ENCODE measurements around the gene NTN1.
A peak's percentile ranks its signal among the peaks of the same experiment; 100 is the strongest.
"Not testable (repeated sequence)": the region's sequence is repeated elsewhere in the genome, so short reads cannot be mapped to it uniquely, and the experiment has no call there.

Gene NTN1

DNA sequence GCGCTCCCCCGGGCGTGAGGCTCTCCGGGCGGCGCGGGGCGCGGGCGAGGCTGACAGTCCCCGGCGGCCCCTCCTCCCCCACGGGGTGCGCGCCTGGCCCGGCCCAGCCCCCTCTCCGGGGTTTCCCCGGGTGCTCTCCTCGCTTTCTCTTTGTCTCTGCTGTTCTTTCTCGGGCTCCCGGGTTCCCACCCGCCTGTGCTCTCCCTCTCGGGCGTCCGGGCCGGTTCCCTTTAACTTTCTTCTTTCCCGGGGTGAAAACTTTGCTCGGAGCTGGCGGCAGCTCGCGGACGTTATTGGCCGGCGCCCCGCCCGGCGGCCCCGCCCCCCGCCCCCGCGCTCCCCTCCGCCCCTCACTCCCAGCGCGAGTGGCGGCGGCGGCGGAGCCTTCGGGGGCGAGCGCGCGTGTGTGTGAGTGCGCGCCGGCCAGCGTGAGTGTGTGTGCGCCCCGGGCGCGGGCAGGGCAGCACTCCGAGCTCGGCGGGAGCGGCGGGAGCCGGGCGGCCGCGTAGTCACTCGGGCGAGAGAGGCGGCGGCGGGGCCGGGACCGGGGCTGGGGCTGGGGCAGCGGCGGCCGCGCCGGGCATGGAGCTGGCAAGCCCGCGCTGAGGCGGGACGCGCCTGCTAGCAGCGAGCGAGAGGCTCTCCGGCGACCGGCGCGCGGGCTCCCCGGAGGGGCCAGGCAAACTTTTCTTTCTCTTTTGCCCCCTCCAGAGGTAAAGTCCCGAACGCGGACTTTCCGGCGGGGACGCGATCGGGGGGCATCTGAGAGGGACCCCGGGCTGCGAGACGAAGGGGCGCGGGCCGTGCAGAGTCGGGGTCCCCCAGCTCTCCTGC, at the start of gene NTN1:
Gene NTN1, plus strand, starts transcription at position 353 of the 834 bp plus-strand sequence. CDS start 864 bp downstream, outside the sequence.
- DNase-seq (ENCODE audit: low read depth): no peak

DNA sequence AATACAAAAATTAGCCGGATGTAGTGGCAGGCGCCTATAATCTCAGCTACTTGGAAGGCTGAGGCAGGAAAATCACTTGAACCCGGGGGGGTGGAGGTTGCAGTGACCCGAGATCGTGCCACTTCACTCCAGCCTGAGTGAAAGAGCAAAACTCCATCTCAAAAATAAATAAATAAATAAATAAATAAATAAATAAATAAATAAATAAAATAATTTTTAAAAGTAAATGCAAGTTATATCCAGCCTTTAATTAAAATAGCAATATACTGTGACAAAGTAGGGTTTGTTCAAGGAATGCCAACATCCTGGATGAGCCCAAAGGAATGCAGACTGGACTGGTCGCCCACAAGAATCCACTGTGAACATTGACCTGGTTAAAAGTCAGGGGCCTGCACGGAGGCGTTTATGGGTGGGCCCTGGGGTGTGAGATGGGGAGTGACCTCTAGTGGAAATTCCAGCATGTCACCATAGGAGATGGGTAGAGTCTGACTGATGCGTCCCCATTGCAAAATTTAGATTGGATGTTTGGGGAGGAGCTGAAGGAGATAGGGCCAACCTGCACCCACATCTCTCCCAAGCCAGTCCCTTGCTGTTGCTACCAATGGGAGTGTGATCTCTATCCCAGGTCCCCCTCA, 46.1 kb upstream of the NTN1 start:
- DNase-seq (ENCODE audit: low read depth): no peak

DNA sequence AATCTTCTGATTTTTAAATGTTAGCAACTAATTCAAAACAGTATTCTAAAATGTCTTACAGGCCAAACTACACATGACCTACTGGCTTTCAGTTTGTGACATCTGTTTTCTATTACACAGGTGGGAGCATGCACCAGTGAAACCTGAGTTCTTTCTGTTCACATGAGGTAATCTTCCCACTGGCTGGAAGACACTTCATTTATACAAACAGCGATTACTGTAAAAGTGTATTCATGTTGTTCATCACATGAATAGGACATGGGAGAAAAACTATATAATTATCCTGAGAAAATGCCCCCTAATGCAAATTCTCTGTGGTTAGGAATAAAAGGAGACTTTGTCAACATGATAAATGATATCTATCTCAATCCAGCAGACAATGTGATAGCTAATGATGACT, 44.7 kb upstream of the NTN1 start:
- no peak for DNase-seq (ENCODE audit: low read depth)

DNA sequence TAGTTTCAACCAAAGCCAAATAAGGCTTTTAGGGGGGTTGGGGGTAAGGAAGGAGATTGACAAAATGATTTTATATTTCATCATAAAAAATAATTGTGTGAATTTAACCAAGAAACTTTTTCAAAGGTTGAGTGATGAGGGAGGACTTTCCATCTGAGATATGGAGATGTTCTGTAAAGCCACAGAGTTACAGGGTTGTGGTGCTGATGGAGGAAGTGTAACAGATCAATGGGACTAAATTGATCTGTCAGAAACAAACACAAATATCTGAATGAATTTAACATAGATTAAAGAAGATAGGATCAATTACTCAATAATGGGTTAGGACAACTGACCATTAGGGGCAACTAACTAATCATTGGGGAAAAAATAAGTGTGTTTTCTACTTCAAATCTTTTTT, 41.6 kb upstream of the NTN1 start:
- DNase-seq (ENCODE audit: low read depth): no peak

DNA sequence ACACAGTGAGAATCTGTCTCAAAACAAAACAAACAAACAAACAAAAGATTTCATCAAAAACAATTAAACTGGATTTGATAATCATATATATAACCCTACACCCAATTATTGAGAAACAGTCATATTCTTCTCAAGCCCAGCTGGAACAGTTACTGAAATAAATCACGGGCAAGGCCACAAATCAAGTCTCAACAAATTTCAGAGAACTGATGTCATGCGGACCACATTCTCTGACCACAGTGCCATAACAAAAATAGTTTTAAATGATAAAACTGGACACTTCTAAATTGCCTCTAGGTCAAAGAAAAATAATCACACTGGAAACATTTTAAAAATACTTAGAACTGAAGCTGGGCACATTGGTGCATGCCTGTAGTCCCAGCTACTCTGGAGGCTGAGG, 39.9 kb upstream of the NTN1 start:
- no peak for DNase-seq (ENCODE audit: low read depth)

DNA sequence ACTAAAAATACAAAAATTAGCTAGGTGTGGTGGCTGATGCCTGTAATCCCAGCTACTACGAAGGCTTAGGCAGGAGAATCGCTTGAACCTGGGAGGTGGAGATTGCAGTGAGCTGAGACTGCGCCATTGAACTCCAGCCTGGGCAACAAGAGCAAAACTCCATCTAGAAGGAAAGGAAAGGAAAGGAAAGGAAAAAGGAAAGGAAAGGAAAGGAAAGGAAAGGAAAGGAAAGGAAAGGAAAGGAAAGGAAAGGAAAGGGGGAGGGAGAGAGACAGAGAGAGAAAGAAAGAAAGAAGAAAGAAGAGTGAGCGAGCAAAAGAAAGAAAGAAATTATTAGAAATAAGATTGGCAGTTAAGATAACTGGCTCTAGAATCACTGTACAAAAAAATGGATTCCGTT, 37.1 kb upstream of the NTN1 start:
- DNase-seq (ENCODE audit: low read depth): not testable (repeated sequence)

DNA sequence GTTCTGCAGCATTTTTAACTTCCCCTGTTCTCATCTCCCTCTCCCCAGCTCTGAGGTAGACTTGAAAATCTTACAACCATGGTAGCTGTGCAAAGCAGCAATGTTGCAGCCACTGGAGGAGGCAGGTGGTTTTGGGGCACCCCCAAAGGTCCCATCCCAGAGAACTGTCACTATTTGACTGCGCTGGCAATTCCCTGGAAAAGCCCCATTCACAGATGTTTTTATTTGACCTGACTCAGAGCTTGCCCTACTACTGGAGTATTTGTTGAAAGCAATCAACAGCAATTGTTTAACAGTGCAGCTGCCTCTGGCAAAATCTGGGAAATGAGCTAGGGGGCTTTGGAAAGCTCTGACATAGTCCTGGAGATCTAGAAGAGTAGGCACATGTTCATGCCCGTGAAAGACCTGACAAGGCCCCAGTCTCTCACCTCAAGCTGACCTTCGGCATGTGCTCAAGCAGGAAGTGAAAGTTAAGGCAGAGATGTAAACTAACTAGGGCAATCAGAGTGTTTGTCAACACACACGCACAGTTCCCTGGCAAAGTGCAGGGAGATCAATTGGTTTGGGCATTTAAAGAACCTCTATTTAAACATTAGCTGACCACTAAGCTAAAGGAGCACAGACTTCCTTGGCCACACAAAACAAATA, 36.1 kb upstream of the NTN1 start:
- no peak for DNase-seq (ENCODE audit: low read depth)

DNA sequence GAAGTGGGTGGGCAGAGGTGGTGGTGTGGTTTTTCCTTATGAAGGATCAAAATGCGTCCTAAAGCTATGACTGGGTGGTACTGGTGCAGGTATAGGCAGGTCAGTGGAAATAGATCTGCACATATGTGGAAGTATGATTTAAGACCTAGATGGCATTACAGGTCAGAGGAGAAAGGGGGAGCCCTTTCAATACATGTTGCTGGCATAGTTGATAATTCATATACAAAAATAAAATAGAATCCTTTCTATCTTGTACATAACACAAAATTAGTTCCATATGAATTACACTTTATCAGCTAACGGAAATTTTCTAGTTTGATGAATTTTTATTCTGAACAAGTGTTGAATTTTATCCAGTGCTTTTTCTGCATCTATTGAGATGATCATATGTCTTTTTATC, 35.0 kb upstream of the NTN1 start:
- no peak for DNase-seq (ENCODE audit: low read depth)

DNA sequence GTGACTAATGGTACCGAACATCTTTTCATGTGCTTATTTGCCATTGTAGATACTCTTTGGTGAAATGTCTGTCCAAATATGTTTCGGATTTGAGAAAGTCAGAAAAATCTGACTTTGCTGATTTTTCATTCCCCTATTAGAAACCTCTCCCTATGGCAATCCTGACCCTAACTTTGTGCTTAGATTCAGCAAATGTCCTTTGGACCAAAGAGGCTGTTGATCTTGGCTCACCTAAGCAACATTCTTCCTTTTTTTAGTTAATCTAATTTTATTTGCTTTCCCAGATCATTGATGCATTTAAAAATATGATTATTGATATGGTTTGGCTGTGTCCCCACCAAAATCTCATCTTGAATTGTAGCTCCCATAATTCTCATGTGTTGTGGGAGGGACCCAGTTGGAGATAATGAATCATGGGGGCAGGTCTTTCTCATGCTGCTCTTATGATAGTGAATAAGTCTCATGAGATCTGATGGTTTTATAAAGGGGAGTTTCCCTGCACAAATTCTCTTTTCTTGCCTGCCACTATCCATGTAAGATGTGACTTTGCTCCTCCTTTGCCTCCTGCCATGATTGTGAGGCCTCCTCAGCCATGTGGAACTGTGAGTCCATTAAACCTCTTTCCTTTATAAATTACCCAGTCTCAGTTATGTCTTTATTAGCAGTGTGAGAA, 32.9 kb upstream of the NTN1 start:
- not testable (repeated sequence) for DNase-seq (ENCODE audit: low read depth)

DNA sequence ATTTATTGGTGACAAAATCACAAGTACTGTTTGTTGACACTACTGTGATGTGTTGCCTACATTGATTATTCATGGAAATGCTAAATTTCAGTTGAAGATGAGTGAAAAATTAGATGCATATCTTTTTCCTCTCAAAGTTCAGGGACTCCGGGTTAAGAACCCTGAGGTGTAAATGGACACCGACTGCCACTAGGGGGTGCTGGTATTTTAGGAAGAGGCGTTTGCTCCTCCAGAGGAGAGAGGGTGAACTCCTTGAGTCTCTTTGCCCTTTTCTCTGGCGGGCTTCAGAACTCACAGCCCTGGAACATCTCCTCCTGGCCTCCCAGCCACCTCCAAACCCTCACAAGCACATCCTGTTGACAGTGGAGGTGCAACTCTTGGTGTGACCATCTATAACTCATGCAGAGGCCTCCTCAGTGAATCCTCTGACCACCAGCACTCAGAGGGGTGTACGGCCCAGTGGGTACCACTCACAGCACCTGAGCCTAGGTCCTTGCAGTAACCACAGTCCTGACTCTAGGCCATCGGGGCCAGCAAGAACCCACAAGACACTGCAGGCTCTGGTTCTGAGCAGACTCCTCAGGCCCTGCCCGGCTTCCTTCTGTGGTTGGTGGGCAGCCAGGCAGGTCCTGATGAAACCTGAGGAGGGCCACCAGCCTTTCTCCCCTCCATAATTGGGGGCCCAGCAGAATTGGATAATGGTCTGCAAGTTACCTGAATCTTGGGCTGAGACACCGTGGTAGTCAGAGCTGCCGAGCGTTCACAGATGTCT, 29.6 kb upstream of the NTN1 start:
- peak; percentile 10 for DNase-seq (ENCODE audit: low read depth)

DNA sequence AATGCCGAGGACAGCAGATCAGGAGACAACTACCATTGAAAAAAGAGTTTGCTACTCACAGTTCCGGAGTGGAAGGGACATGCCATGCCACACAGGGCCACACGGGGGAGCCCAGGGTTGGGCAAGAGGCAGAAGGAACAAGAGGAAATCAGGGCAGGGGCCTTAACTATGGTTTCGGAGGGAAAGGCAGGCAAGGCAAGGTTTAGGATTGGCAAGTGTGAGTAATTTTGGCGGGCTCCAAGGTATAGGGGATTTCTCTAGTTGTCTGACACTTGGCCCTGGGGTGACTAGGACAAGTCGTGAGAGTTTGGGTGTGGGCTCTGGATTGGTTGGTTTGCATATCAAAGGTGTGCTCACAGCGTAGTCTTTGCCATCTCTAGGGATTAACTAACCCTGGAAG, 27.0 kb upstream of the NTN1 start:
- no peak for DNase-seq (ENCODE audit: low read depth)

DNA sequence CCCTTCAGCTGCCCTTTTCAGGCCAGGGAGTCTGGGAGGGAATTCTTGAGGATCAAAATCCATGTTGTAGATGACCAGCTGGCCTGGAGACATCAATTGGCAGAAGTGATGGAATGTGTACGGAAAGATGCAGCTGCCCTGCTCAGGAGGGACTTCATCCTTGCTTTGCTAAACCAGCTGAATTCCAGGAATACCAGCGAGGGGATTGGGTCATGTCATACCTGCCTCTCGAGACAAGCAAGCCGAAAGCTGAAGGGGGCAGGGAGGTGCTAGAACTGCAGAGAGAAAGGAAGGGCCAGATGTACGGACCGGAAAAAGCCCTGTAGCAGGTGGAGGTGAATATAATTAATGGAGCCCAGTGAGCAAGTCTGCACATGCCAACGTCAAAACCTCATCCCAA, 25.6 kb upstream of the NTN1 start:
- no peak for DNase-seq (ENCODE audit: low read depth)

DNA sequence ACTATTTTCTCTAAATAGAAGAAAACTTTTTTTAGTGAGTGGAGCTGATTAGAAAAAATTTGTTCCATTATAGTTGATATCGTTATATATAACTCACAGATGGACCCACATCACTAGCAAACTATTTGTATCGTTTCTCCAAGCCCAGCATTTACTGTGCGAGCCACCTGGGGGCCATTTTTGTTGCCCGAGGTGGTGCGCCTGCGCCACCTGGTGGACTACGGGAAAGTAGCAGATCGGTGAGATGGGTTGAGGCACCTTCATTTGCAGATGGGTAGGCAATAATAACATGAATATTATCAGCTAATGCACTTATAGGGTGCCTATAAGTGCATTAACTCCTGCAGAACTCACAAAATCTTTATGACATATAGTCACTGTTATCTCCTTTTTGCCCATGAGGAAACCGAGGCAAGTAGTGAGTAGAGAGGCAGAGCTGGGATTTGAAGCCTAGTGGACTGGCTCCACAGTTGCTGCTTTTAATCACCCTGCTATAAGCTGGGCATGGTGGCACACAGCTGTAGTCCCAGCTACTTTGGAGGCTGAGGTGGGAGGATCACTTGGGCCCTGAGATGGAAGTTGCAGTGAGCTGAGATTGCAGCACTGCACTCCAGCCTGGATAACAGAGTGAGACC, 23.2 kb upstream of the NTN1 start:
- no peak for DNase-seq (ENCODE audit: low read depth)

DNA sequence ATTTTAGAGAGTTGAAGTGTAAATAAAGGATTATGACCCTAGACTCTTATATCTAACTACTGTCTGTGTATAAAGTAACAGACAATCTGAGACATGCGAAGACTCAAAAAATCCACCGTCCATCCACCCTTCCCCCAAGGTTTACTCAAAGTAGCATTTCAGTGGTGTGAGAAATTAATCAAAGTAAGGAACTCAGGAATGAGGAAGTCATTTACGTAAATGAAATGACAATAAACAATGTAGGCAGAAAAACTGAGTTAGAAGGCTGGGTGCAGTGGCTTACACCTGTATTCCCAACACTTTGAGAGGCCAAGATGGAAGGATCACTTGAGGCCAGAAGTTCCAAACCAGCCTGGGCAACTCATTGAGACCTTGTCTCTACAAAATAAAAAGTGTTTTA, 19.8 kb upstream of the NTN1 start:
- DNase-seq (ENCODE audit: low read depth): no peak

DNA sequence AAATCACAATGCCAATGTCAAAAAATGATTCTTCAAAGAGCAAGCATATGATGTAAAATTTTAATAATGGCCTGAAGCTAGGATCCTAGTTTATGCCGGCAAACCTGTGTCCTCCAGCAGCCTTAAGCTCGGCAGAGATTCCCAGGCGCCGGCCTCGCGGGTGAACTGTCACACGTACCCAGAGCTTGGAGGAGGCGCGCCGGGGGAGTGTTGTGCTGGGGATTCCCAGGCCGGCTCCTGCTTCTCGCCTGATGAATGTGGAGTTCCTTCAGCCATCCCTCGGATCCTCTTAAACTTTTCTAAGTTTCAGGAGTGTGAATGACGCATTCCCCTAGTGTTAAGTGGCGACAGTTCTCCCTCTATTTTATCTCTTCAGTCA, 19.1 kb upstream of the NTN1 start:
- DNase-seq (ENCODE audit: low read depth): no peak

DNA sequence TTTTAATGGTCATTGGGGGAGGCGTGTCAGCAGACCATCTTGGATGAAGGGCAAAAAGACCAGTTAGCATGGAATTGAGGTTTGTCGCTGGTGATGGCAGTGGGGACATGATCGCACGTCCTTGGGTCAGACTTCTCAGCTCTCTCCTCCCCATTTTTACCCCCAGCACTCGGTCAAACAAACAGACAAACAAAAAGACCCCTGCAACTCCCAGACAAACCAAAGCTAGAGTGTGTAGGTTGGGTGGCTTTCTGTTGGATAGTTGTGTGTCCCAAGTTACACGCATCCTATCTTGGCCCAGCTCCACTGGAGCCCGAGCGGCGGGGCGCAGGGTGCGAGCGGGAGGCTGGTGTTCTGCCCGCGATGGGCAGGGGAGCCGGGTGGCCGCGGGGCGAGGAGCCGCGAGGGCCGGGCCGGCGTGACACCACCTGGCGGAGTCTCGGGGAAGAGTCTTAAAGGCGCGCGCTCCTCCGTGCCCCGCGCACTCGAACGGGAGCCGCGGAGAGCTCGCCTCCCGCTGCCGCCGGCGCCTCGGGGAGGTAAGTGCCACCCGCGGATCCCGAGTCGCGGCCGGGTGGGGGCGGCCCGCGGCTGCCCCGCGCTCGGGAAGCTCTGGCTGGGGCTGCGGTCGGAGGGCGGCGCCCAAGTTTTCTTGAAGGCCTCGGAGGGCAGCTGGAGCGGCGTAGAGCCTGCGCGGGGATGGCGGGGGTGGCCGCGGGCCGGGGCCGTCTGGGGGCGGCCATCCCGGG, 18.5 kb upstream of the NTN1 start:
- DNase-seq (ENCODE audit: low read depth): no peak

DNA sequence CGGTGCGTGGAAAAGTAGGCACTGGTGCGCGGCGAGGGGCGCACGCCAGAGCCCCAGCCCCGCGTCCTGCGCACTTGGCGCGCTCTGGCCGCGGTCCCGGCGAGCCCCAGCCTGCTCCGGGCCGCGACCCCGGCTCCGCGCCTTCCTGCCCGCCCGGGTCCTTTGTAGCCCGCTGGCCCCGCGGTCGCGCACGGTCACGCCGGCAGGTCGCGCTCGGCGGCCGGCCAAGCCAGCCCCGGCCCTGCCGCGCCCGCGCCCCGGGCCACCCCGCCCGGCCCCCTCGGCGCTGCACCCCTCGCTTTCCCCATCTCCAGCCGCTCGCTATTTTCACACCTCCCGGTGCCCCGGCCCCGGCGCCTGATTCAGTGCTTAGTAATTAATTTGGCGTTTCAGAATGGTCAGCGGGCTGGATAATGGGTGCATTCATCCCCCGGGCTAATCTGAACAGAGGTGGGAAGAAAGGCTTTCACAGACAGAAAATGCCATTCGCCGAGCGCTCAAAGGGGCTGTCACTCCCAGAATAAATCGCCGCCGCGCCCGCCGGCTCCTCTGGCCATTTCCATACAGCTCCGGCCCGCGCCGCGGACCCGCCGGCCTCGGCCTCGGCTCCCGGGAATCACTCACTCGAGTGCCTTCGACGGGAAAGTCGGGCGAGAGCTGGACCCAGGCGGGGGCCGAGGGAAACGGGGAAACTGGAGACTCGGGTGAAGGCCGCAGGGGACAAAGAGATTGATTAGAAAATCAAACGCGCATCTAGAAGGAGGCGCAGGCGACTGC, 17.8 kb upstream of the NTN1 start:
- DNase-seq (ENCODE audit: low read depth): no peak

DNA sequence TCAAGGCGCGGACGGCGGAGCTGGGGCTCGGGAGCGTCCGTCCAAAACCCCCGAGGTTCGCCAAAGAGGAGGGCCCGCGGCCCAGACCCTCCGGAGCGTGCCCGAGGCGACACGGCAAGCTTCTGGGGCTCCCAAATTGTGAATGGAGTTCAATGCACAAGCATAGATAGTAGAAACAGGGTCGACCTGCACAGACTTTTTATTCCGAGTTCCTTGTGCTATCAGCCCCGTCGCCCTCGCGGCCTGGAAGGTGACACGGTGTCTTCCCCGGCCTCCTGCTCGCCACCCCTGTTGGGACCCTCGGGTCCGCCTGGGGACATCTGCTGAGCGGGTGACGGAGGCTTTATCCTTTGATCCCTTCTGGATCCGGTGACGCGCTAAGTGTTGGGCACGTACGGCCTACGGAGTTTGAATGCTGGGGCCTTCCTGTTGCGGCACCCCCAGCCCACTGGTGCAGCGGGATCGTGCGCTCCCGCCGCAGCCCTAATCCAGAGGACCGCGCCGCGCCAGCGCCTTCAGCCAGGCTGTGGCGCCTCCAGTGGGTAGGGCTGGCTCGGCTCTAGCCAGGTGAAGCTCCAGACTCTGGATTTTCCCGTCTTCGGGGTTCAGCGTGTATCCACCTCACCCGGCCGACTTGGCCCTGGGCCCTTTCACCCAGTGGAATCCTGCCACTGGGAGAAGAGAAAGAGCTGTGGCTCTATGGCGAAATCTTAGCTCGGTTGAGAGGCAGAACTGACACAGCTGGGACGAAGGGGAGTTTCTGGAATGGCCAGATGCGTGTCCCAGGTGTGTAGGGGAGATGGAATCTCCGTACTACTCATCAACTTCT, 17.0 kb upstream of the NTN1 start:
- DNase-seq (ENCODE audit: low read depth): no peak

DNA sequence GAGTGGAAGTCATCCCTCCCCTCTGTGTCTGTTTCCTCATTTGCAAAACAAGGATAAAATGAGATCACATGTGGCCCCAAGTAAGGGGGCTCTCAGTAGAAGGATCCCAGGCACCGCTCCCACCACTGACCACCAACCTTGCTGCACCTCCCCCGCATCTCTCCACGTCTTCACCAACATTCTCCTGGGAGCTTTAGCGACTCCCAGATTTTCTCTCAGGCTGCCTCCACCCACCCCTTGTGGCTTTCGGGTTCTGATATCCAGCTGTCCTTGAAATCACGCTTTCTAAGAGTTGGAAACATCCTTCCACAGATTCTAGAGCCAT, 16.4 kb upstream of the NTN1 start:
- DNase-seq (ENCODE audit: low read depth): no peak
